D721Med (cell line): ENCODE results near the gene TRPV6.

Source experiments
- DNase-seq: peaks from one replicate; pipeline ENCODE4 v3.0.0; 2011; ENCODE audit warnings: low spot score; ENCODE audit not compliant: insufficient read length
- FAIRE-seq: peaks from 2 replicates; lab custom pipeline; 2011; peaks lifted over from hg19 to GRCh38; lab: Jason Lieb, UNC
- TF ChIP-seq, protein P1 (sequence below): IDR thresholded peaks from 2 replicates; pipeline ENCODE4 v1.5.1; 2012; ENCODE audit warnings: mild to moderate bottlenecking, control low read depth; ENCODE audit not compliant: insufficient read depth; ENCODE audit errors: missing control alignments

The TRPV6 gene

DNA sequence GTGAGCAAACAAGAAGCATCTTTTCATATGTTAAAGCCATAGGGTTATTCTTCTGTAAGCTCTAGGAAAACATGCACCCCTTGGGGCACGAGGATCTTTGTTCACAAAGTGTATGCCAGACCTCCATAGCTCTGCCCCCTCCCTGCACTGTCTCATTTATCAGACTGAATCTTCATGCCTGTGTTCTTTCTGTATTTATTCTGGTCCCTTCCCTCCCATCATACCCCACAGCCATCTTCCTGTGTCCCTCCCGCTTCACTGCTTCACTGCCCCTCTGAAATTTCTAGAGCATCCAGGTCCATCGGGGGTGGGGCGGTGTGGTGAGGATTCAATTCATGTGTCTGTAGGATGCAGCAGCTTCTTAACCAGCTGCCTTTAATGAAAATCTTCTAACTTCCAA lies 23.2 kb downstream of the TRPV6 start:
- DNase-seq (no peak), FAIRE-seq (no peak)
- TF ChIP-seq, protein P1, sequence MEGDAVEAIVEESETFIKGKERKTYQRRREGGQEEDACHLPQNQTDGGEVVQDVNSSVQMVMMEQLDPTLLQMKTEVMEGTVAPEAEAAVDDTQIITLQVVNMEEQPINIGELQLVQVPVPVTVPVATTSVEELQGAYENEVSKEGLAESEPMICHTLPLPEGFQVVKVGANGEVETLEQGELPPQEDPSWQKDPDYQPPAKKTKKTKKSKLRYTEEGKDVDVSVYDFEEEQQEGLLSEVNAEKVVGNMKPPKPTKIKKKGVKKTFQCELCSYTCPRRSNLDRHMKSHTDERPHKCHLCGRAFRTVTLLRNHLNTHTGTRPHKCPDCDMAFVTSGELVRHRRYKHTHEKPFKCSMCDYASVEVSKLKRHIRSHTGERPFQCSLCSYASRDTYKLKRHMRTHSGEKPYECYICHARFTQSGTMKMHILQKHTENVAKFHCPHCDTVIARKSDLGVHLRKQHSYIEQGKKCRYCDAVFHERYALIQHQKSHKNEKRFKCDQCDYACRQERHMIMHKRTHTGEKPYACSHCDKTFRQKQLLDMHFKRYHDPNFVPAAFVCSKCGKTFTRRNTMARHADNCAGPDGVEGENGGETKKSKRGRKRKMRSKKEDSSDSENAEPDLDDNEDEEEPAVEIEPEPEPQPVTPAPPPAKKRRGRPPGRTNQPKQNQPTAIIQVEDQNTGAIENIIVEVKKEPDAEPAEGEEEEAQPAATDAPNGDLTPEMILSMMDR, result no peak

DNA sequence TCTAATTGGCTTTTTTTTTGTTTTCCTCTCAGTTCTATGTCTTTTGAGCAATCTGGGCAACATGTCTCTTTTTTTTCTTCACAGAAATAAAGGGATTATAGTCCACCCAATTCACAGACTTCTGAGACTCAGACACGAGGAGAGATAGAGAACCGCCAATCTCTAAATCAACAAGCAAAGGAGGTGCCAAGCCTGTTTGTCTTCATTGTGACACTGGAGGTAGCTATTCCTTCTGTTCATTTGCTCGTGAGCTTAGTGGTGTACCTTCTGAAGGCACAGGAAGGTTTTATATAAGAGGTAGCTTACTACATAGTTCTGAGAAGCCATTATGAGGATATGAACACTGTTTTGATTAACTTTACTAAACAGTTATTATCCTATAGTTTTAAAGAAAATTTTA lies 24.6 kb downstream of the TRPV6 start:
- FAIRE-seq, result no peak
- TF ChIP-seq, protein P1, result no peak
- DNase-seq, result no peak

DNA sequence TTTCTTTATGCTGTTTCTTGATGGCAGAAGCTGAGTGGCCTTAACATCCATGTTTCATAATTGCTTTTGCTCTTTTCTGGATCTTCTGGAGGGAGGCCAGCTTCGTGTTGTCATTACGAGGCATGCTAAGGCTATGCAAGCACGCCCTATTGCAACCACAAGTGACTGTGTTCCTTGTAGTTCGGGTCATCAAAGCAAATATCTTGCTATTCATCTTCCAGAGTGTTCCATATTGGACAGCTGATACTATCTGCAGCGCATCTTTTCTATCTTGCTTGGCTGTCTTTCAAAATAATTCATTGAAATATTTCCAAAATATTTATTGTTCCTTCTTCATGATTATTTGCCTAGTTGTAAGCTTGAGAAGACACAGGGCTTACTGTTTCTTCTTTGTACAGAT lies 25.7 kb downstream of the TRPV6 start:
- DNase-seq, result no peak
- FAIRE-seq, result no peak

DNA sequence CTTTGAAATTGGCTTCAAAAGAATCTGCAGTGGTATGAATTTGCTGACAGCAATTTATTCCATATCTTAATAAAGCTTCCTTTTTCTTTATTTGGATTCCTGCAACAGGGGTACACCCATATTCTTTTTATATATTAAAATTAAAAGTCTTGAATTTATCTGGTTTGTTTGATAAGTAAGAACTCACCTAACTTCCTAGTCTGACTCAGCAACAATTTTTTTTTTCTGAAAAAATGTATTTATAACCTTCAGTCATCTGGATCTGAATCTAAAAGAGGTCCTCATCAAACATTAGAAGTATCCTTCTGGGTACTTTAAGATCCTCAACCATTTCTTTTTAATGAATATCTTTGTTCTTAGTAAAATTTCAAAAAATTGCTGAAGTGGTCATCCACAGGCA lies 26.1 kb downstream of the TRPV6 start:
- FAIRE-seq (no peak), DNase-seq (no peak)
- TF ChIP-seq, protein P1, result no peak

More for the DNA sequence above, 25.7 kb downstream of the TRPV6 start:
- TF ChIP-seq, protein P1, result no peak

DNA sequence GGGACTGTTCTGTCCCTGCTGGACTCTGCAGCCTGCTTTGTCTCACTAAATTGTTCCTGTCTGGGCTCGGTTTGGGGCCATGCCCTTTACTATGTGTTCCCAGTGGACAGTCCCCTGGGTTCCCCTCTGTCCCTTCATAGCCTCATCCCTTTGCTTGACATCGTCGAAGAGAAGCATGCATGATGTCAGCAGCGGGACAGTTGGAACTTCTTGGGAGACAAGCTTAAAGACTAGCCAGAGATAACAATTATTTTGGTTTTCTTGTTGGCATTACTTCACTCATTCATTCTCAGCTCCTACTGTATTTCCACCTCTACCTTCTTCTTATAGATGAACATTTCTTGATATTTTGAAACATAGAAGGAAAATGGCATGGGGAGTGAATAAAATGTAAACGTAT lies 27.9 kb downstream of the TRPV6 start:
- DNase-seq (no peak), FAIRE-seq (no peak)
- TF ChIP-seq, protein P1, result no peak

DNA sequence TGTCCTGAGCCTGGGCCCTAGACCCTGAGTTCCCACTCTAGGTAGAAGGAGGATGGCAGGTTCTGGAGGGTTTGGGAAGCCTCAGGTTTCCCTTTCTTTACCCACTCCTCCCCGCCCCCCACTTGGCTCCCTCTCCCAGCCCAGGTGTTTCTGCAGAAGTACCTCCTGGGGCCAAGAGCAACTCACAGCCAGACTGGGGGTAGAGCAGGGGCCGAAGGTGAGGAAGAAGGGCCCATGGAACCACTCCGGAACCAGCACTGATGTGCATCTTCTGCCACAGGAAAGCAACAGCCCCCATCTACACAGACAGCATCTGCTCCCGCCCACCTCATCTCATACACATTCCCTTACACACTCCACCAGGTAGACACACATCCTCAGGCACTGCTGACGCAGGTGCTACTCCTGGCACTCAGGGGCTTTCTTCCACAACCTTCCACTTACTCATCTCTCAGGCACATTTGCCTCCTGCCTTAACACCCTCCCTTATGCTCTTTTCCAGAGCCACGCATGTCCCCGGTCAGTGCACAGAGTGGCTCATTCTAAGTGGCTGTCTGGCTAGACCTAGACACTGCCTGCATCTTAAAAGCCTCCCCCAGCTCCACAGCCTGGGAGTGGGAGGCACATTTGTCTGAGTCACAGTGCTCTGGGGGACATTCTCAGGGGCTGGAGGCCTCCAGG lies 28.8 kb downstream of the TRPV6 start:
- TF ChIP-seq, protein P1, result no peak
- FAIRE-seq (no peak), DNase-seq (no peak)

DNA sequence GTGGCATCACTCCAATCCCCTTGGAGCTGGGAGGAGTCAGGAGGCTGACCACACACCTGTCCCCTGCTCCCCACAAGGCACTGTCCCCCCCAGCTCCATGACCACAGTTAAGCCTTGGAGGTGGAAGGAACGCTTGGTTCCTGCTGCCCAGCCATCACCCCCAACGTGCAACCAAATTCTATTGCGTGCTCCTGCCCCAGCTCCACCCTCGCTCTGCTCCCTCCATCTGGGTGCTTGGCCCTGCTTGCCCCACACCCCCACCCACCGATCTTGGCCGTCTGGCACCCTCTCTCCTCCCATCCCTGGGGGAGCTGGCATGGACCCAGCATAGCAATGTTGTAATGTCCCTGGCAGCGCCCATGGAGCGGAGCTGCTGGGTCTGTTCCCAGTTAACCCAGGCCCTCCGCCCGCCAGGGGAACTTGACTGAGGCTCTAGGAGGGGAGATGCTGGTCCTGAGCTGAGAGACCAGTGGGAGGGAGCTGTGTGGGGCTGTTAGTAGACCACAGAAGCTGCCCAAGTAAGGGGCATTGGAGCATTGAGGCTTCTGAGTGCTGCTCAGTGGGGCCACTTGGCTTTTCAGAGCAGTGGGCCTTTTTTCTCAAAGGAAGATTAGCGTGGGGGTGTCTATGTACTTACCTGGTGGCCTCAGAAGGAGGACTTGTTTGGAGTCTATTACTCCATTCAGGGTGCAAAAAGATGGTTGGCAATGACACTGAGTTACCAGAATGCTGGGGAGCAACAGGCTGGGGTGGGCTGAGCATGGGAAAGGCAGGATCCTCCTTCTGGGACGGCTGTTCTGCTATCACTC lies 29.6 kb downstream of the TRPV6 start:
- TF ChIP-seq, protein P1, result no peak
- FAIRE-seq, result no peak
- no peak for DNase-seq
